D721Med (cell line): ENCODE results near the gene ITLN1.
"Not testable (repeated sequence)": the region's sequence is repeated elsewhere in the genome, so short reads cannot be mapped to it uniquely, and the experiment has no call there.

ENCODE experiments used
- DNase-seq: peaks from one replicate; pipeline ENCODE4 v3.0.0; 2011; ENCODE audit warnings: low spot score; ENCODE audit not compliant: insufficient read length
- FAIRE-seq: peaks from 2 replicates; lab custom pipeline; 2011; peaks lifted over from hg19 to GRCh38; lab: Jason Lieb, UNC
- TF ChIP-seq, protein P1 (sequence below): IDR thresholded peaks from 2 replicates; pipeline ENCODE4 v1.5.1; 2012; ENCODE audit warnings: mild to moderate bottlenecking, control low read depth; ENCODE audit not compliant: insufficient read depth; ENCODE audit errors: missing control alignments

The ITLN1 gene

DNA sequence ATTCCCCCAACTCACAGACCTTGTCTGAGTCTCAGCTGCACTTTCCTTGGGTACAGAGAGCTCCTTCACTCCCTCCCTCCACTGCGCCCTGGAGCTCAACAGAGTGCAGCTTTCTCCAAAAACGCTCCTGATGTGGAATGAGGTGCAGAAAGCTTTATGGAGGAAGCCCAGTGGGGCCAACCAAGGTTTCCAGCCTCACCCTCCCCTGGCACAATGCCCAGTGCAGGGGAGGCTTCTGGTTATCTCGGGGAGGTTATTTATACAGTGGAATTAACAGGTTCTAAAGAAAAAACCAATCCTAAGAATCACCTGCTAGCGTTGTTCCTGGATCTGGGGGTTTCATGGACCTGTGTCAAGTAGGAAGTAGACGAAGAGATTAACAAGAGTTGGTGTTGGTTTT lies at the start of gene ITLN1:
Gene ITLN1 (minus strand): TSS at position 139 of the 400 bp plus-strand sequence. CDS start 303 bp downstream, outside the sequence.
- FAIRE-seq (no peak), DNase-seq (no peak)
- TF ChIP-seq, protein P1, sequence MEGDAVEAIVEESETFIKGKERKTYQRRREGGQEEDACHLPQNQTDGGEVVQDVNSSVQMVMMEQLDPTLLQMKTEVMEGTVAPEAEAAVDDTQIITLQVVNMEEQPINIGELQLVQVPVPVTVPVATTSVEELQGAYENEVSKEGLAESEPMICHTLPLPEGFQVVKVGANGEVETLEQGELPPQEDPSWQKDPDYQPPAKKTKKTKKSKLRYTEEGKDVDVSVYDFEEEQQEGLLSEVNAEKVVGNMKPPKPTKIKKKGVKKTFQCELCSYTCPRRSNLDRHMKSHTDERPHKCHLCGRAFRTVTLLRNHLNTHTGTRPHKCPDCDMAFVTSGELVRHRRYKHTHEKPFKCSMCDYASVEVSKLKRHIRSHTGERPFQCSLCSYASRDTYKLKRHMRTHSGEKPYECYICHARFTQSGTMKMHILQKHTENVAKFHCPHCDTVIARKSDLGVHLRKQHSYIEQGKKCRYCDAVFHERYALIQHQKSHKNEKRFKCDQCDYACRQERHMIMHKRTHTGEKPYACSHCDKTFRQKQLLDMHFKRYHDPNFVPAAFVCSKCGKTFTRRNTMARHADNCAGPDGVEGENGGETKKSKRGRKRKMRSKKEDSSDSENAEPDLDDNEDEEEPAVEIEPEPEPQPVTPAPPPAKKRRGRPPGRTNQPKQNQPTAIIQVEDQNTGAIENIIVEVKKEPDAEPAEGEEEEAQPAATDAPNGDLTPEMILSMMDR = no peak

DNA sequence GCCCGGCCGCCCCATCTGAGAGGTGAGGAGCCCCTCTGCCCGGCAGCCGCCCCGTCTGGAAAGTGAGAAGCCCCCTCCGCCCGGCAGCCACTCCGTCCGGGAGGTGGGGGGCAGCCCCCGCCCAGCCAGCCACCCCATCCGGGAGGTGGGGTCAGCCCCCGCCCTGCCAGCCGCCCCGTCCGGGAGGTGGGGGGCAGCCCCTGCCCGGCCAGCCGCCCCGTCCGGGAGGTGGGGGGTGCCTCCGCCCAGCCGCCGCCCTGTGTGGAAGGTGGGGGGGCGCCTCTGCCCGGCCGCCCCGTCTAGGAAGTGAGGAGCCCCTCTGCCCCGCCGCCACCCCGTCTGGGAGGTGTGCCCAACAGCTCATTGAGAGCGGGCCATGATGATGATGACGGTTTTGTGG lies 48.3 kb upstream of the ITLN1 start:
- DNase-seq, FAIRE-seq: not testable (repeated sequence)

DNA sequence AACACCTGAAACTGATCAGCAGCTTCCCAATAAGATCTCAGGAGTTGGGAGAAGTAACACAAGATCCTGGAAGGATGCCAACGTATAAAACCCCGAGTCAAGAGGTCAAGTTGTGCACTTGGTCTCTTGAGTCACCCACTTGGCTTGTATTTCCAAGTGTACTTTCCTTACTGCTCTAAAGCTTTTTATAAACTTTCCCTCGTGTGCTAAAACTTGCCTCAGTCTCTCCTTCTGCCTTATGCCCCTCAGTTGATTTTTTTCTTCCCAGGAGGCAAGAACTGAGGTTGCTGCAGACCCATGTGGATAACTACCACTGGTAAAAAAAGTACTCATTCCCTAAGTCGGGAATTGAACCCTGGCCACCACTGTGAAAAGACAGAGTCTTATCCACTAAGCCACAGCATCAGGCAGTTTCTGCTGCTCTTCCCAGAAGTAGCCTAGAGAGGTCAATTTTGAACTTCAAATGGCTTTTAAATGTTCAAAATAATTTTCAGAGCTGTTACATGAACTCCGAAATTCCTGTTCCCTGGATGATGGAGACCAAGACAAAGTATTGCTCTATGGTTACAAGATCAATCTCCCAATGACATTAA lies 40.8 kb upstream of the ITLN1 start:
- DNase-seq (no peak), FAIRE-seq (no peak)
- TF ChIP-seq, protein P1 = no peak

DNA sequence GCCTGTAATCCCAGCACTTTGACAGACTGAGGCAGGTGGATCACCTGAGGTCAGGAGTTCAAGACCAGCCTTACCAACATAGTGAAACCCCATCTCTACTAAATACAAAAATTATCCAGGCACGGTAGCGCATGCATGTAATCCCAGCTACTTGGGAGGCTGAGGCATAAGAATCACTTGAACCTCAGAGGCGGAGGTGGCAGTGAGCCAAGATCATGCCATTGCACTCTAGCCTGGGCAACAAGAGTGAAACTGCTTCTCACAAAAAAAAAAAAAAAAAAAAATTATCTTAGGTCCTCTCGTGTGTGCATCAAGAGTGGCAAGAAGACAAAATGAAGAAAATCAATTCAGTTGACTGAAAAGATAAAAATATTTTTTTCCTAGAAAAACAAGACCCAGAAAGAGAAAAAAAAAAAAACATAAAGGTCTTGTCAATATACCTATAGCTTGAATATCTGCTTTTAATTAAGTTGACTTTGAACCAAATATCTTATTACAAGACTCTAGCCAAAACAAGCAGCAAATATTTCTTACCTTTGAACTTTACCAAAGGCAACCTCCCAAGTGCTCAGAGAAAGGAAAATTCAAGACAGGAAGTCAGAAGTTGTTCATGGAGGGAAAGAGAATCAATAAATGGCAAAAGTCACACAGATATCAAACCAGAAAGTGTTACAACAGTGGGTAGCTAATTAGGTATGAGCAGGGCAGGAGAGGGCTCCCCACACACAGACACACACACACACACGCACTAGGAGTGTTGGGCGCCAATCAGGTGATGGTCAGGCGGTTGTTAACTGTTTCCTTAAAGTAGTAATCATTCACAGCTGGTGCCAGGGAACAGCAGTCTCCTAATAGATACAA lies 40.0 kb upstream of the ITLN1 start:
- no peak for FAIRE-seq
- TF ChIP-seq, protein P1 = no peak

DNA sequence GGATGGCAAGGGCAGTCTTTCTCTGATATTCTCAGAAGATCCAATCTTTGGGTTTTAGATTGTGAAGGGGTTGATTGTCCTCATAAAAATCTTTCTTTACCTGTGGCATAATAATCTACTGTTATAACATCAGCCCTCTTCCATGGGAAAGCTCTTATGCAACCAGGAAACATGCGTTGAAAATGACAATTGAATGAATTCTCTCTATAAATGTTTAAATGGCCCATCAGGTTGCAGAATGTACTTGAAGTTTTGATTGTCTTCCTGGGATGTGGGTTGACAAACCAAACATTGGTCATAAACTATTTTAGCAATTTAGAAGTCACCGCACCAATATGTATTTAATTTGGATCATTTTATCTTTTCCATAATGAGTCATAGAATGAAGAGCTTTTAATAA lies 31.7 kb upstream of the ITLN1 start:
- DNase-seq = no peak
- TF ChIP-seq, protein P1 = no peak
- no peak for FAIRE-seq

More for the DNA sequence above, 40.0 kb upstream of the ITLN1 start:
- no peak for DNase-seq

DNA sequence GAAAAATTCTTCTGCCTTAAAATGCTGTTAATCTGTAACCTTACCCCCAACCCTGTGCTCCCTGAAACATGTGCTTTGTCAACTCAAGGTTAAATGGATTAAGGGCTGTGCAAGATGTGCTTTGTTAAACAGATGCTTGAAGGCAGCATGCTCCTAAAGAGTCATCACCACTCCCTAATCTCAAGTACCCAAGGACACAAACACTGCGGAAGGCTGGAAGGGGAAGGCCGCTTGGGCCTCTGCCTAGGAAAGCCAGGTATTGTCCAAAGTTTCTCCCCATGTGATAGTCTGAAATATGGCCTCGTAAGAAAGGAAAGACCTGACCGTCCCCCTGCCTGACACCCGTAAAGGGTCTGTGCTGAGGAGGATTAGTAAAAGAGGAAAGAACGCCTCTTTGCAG lies 28.2 kb upstream of the ITLN1 start:
- not testable (repeated sequence) for FAIRE-seq, DNase-seq

DNA sequence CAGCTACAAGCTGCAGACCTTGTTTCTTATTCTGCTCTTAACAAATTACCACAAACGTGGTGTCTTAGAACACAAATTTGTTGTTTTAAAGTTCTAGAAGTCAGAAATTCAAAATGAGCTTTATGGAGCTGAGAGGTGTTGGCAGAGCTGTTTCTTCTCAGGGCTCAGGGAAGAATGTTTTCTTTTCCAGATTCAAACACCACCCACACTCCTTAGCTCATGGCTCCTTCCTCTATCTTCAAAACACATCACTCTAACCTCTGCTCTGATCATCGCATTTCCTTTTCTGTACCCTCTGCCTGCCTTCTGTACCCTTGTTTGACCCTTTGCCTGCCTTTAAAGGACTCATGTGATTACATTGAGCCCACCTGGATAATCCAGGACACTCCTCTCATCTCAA lies 26.9 kb upstream of the ITLN1 start:
- DNase-seq (no peak), FAIRE-seq (no peak)
- TF ChIP-seq, protein P1 = no peak

DNA sequence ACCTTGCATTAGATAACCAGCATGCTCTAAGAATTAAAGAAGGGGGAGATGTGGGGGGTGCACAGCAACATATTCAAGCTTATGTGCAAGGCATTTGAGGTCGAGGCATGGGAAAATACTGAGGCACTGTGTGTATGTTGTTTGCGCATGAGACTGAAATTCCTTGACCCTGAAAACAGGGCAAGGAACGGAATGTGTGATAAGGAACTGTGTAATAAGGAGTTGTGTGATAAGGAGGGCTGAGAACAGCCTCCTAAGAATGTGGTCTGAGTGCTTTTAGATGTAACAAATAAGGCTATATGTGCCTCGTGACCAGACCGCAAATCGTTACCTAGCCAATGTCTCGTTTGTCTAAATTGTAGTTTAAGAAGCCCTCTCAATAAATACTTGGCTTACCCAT lies 26.5 kb upstream of the ITLN1 start:
- TF ChIP-seq, protein P1 = no peak
- FAIRE-seq = no peak
- DNase-seq = no peak
